ENCODE measurements around the gene FANK1.

DNA sequence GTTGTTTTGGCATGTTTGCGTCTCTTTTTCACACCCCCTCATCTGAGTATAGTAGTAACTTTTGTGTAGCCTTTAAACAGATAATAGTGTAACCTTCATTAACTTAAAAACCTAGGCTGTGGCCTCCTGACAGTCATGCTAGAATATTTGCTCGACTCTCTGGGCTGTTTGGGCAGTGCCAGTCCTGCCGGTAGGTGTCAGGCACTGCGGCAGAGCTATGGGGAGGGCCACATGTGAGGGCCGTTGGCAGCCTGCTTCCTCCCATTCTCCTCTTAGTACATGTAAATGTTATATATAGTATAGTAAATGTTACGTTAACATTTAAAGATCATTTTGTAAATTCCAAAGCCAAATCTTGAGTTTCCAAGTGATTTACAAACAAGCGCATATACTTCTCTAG lies 46.9 kb upstream of the FANK1 start:
- no peak for TF ChIP-seq POLR2A (IDR thresholded peaks at IDR 0.05)
- TF ChIP-seq, protein P1, sequence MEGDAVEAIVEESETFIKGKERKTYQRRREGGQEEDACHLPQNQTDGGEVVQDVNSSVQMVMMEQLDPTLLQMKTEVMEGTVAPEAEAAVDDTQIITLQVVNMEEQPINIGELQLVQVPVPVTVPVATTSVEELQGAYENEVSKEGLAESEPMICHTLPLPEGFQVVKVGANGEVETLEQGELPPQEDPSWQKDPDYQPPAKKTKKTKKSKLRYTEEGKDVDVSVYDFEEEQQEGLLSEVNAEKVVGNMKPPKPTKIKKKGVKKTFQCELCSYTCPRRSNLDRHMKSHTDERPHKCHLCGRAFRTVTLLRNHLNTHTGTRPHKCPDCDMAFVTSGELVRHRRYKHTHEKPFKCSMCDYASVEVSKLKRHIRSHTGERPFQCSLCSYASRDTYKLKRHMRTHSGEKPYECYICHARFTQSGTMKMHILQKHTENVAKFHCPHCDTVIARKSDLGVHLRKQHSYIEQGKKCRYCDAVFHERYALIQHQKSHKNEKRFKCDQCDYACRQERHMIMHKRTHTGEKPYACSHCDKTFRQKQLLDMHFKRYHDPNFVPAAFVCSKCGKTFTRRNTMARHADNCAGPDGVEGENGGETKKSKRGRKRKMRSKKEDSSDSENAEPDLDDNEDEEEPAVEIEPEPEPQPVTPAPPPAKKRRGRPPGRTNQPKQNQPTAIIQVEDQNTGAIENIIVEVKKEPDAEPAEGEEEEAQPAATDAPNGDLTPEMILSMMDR (IDR thresholded peaks at IDR 0.05 in 4 of 5, conservative IDR thresholded peaks at IDR 0.05 in 1 of 5): no peak
